HEK293 (cell line): Measurements from ENCODE around the gene DENND2C.

Experiments used
- CTCF ChIA-PET: fragments of 350-600 bp; formaldehyde crosslinking; extraction: SDS; loops from one replicate; lab custom pipeline; 2021; ENCODE audit warnings: antibody characterized with exemption; lab: Yijun Ruan, JAX
- POLR2A ChIA-PET: fragments of 300-600 bp; formaldehyde crosslinking; extraction: SDS; loops from one replicate; lab custom pipeline; 2020; ENCODE audit warnings: antibody characterized with exemption, inconsistent platforms; lab: Yijun Ruan, JAX
- H3K27ac ChIP-seq: fragments of 200-500 bp; sonication (Bioruptor generic); 2 replicates; pipeline ENCODE4 v1.5.1; 2014; ENCODE audit warnings: low read depth, low read length, control low read depth, inconsistent platforms; ENCODE audit errors: extremely low read depth
- H3K36me3 ChIP-seq, 2 experiments: fragments of 200-500 bp in 1 of 2; sonication (Bioruptor generic) in 1 of 2; 1 replicate in 1 of 2; 2 replicates in 1 of 2; pipeline ENCODE4 v1.5.1; 2014 to 2017; ENCODE audit warnings: inconsistent platforms in 2 of 2, low read length in 2 of 2; ENCODE audit not compliant: control insufficient read depth in 2 of 2, insufficient read depth in 1 of 2
- H3K4me1 ChIP-seq: fragments of 200-500 bp; sonication (Bioruptor generic); 2 replicates; pipeline ENCODE4 v1.5.1; 2014; ENCODE audit warnings: mild to moderate bottlenecking, low read length, inconsistent platforms; ENCODE audit not compliant: control insufficient read depth, insufficient read depth
- H3K4me3 ChIP-seq: 2 replicates; pipeline ENCODE4 v1.5.1; 2011; ENCODE audit warnings: low read depth, mild to moderate bottlenecking, control low read depth, low read length, moderate library complexity
- H3K9me3 ChIP-seq: fragments of 200-500 bp; sonication (Bioruptor generic); 2 replicates; pipeline ENCODE4 v1.5.1; 2014; ENCODE audit warnings: low read depth, low read length, inconsistent platforms; ENCODE audit not compliant: control insufficient read depth, insufficient read depth
- CTCF ChIP-seq: fragments of 450-650 bp; formaldehyde crosslinking; IDR thresholded peaks from 2 replicates; pipeline ENCODE4 v1.5.1; 2016; ENCODE audit warnings: missing biosample characterization, missing genetic modification characterization
- OVOL3 ChIP-seq: fragments of 450-650 bp; formaldehyde crosslinking; IDR thresholded peaks from 2 replicates; pipeline ENCODE4 v1.5.1; 2016; ENCODE audit warnings: missing biosample characterization, missing genetic modification characterization
- PRDM1 ChIP-seq: fragments of 450-650 bp; formaldehyde crosslinking; IDR thresholded peaks from 2 replicates; pipeline ENCODE4; 2016; ENCODE audit warnings: missing biosample characterization, missing genetic modification characterization
- TCF7L2 ChIP-seq: IDR thresholded peaks from 2 replicates; pipeline ENCODE4 v1.6.1; 2011; ENCODE audit warnings: low read depth, mild to moderate bottlenecking, inconsistent platforms, low read length, moderate library complexity, borderline replicate concordance
- TSHZ1 ChIP-seq: fragments of 450-650 bp; formaldehyde crosslinking; IDR thresholded peaks from 2 replicates; pipeline ENCODE4 v1.5.1; 2016; ENCODE audit warnings: missing biosample characterization, missing genetic modification characterization, borderline replicate concordance
- WT1 ChIP-seq: fragments of 450-650 bp; formaldehyde crosslinking; IDR thresholded peaks from 2 replicates; pipeline ENCODE4 v1.5.1; 2016; ENCODE audit warnings: missing biosample characterization, missing genetic modification characterization
- ZNF24 ChIP-seq: fragments of 450-650 bp; formaldehyde crosslinking; IDR thresholded peaks from 2 replicates; pipeline ENCODE4 v1.5.1; 2016; ENCODE audit warnings: missing biosample characterization, missing genetic modification characterization
- ZNF248 ChIP-seq: fragments of 450-650 bp; formaldehyde crosslinking; IDR thresholded peaks from 2 replicates; pipeline ENCODE4 v1.5.1; 2017; ENCODE audit warnings: missing biosample characterization, missing genetic modification characterization
- ZNF274 ChIP-seq, 2 experiments: fragments of 200-500 bp in 1 of 2; fragments of 450-650 bp in 1 of 2; sonication (Bioruptor generic) in 1 of 2; formaldehyde crosslinking in 1 of 2; IDR thresholded peaks; 2 replicates each; pipeline versions ENCODE4 v1.5.1 to v1.6.1; 2014 to 2016; ENCODE audit warnings: borderline replicate concordance in 1 of 2, inconsistent platforms in 1 of 2, low read length in 1 of 2, missing biosample characterization in 1 of 2, missing genetic modification characterization in 1 of 2
- ZNF280D ChIP-seq: fragments of 450-650 bp; formaldehyde crosslinking; IDR thresholded peaks from 2 replicates; pipeline ENCODE4 v1.5.1; 2016; ENCODE audit warnings: missing biosample characterization, missing genetic modification characterization
- ZNF302 ChIP-seq: fragments of 450-650 bp; formaldehyde crosslinking; IDR thresholded peaks from 2 replicates; pipeline ENCODE4 v1.5.1; 2016; ENCODE audit warnings: missing biosample characterization, missing genetic modification characterization, low read depth
- ZNF366 ChIP-seq: fragments of 450-650 bp; formaldehyde crosslinking; conservative IDR thresholded peaks from 2 replicates; pipeline ENCODE4 v1.5.1; 2016; ENCODE audit warnings: missing biosample characterization, missing genetic modification characterization
- ZNF48 ChIP-seq: fragments of 450-650 bp; formaldehyde crosslinking; IDR thresholded peaks from 2 replicates; pipeline ENCODE4 v1.5.1; 2016; ENCODE audit warnings: missing biosample characterization, missing genetic modification characterization
- ZNF514 ChIP-seq: fragments of 450-650 bp; formaldehyde crosslinking; IDR thresholded peaks from 2 replicates; pipeline ENCODE4 v1.5.1; 2016; ENCODE audit warnings: missing biosample characterization, missing genetic modification characterization
- ZNF530 ChIP-seq: fragments of 450-650 bp; formaldehyde crosslinking; IDR thresholded peaks from 2 replicates; pipeline ENCODE4 v1.5.1; 2016; ENCODE audit warnings: low read depth, missing biosample characterization, missing genetic modification characterization
- ZNF558 ChIP-seq: fragments of 450-650 bp; formaldehyde crosslinking; IDR thresholded peaks from 2 replicates; pipeline ENCODE4 v1.5.1; 2016; ENCODE audit warnings: missing biosample characterization, missing genetic modification characterization
- ZNF791 ChIP-seq: fragments of 450-650 bp; formaldehyde crosslinking; IDR thresholded peaks from 2 replicates; pipeline ENCODE4 v1.5.1; 2016; ENCODE audit warnings: missing biosample characterization, missing genetic modification characterization
- ZNF792 ChIP-seq: fragments of 450-650 bp; formaldehyde crosslinking; IDR thresholded peaks from 2 replicates; pipeline ENCODE4 v1.5.1; 2016; ENCODE audit warnings: missing biosample characterization, missing genetic modification characterization

DENND2C gene

DNA sequence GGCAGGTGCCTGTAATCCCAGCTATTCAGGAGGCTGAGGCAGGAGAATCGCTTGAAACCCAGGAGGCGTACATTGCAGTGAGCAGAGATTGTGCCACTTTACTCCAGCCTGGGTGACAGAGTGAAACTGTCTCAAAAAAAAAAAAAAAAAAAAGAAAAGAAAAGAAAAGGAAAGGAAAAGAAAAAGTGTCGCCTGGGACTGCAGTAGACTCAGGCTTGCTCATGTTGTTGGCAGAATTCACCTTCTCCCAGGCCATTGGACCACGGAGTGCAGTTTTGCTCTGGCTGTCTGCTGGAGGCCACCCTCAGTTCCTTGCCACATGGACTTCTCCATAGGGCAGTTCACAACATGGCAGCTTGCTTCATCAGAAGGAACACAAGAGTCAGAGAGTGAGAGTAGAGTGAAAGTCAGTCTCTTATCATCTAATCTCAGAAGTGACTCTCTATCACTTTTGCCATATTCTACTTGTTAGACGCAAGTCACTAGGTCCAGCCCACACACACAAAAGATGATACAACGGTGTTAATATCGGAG, 117.7 kb downstream of the DENND2C start:
- H3K36me3 ChIP-seq = no peaks in the 10 kb centered on the region
- H3K4me1 ChIP-seq = no peaks in the 10 kb centered on the region
- CTCF ChIA-PET = no interaction called here
- H3K9me3 ChIP-seq = no peaks in the 10 kb centered on the region
- POLR2A ChIA-PET = no interaction called here
- H3K4me3 ChIP-seq = no peak overlapping the region
- TF ChIP-seq PRDM1 (tag by site-specific recombination) (peak; percentile 87), WT1 (tag by site-specific recombination) (no peak), ZNF48 (tag by site-specific recombination) (no peak)
- no peak overlapping the region for H3K27ac ChIP-seq

GRCh38 chr1:114551400-114551799, 118.4 kb downstream of the DENND2C start:
- POLR2A ChIA-PET = interaction anchor here (0.6 kb wide), 1 partner anchor 1843 kb away, joined by 3 read pairs; no protein-coding TSS in a partner anchor
- CTCF ChIA-PET = no interaction called here
- H3K4me3 ChIP-seq = no peak overlapping the region
- H3K27ac ChIP-seq = no peak overlapping the region
- no peaks in the 10 kb centered on the region for H3K9me3 ChIP-seq
- no peaks in the 10 kb centered on the region for H3K36me3 ChIP-seq
- no peaks in the 10 kb centered on the region for H3K4me1 ChIP-seq
- TF ChIP-seq ZNF791 (tag by site-specific recombination) (no peak), ZNF248 (no peak), TCF7L2 (no peak), CTCF (tag by site-specific recombination) (no peak), ZNF24 (tag by site-specific recombination) (no peak), TSHZ1 (no peak), ZNF792 (tag by site-specific recombination) (no peak), ZNF302 (no peak), ZNF366 (tag by site-specific recombination) (no peak), ZNF514 (tag by site-specific recombination) (no peak), ZNF280D (tag by site-specific recombination) (no peak), ZNF530 (tag by site-specific recombination) (no peak), ZNF274 (IDR thresholded peaks at IDR 0.05; ENCODE audit: low read length) (no peak), ZNF274 (tag by site-specific recombination; IDR thresholded peaks at IDR 0.05; ENCODE audit: borderline replicate concordance) (no peak), OVOL3 (tag by site-specific recombination) (no peak), ZNF558 (tag by site-specific recombination) (no peak)
